HG03342 (cell line): ENCODE data around the gene CRISPLD2.
"Not testable (repeated sequence)": the region's sequence is repeated elsewhere in the genome, so short reads cannot be mapped to it uniquely, and the experiment has no call there.

Source experiments
- ATAC-seq: cut with Tn5 transposase; IDR thresholded peaks from one replicate; pipeline ENCODE4 v1.9.1; 2021; ENCODE audit warnings: mild to moderate bottlenecking, moderate library complexity; ENCODE audit not compliant: unreplicated experiment

The CRISPLD2 gene

DNA sequence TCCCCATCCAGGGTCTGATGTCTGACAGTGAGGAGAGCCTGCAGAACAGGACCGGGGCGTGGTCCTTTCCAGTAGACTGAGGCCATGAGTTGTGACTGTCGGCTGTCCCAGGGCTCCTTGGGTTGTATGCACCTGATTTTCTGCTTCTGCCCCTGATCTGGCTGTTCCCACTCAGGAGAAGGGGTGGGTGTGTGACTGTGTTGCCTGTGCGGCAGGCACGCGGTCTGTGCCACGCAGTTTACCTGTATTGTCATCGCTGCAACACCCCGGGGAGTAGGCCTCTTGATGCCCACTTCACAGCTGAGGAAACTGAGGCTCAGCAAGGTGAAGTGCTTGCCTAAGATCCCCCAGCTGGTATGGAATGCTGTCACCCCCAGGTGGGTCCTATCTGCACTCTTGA is 1.4 kb downstream of the CRISPLD2 start:
- no peak for ATAC-seq

DNA sequence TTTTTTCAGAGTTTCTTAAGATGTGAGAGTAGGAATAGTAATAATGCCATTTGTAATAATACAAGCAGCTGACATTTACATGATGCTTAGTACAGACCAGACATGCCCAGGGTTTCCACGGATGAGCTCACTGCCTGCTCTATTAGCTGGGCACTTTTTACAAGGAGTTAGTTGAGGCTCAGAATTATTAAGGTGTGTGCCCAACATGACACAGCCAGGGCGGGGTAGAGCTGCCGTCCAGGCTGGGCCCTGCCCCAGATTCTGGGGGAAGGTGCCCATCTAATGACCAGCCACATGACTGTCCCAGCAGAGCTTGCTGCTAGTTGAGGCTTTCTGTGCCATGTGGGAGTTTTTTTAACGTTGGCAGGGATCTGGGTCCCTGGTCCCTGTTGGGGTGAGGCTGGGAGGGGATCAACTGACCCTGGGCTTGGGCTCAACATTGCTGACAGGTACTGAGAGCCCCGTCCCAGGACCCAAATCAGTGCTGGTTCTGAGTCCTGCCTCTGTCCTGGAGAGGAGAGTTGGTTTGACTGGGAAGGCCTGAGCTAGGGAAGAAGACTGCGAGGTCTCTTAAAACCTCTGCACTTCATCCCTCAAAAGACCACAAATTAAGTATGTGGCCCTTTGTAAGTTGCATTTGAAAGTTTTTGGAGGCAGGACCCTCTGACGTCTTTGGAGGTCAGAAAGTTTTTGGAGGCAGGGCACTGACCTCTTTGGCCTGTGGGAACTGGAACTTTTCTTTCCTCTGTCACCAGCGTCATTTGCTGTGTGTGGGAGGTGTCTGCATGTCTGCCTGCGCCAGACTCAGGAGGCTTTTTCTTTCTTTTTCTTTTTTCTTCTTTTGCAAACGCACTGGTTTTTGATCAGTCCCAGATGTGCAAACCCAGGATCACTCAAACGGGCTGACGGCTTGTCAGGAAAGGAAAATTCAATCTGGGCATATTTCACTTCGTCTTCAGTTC is 2.2 kb downstream of the CRISPLD2 start:
- no peak for ATAC-seq

DNA sequence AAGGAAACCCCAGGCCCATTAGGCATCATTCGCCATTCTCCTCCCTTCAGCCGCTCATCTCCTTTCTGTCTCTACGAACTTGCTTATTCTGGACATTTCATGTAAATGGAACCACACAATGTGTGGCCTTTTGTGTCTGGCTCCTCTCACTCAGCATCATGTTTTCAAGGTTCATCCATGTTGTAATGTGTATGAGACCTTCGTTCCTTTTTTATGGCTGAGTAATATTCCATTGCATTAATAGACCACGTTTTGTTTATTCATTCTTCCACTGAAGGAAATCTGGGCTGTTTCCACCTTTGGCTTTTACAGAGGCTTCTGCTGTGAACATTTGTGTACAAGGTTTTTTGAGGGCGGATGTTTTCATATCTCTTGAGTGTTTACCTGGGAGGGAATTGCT is 3.2 kb downstream of the CRISPLD2 start:
- ATAC-seq = no peak

DNA sequence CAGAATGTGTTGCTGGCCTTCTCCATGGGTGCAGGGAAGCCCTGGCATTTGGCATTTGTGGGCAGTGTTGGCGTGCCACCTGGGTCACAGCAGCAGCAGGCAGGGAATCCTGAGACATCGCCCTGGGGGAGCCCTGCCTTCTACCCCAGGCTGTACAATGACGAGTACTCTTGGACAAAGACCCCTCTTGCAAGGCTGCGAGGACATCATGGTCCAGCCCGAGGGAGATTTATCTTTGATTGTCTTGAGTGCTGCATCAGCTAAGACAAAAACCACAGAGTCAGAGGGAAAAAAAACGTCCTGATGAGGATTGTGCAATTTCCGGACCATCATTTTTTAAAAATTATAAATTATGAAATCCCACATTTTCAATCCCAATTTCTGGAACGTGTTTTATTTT is 3.7 kb downstream of the CRISPLD2 start:
- ATAC-seq = no peak

DNA sequence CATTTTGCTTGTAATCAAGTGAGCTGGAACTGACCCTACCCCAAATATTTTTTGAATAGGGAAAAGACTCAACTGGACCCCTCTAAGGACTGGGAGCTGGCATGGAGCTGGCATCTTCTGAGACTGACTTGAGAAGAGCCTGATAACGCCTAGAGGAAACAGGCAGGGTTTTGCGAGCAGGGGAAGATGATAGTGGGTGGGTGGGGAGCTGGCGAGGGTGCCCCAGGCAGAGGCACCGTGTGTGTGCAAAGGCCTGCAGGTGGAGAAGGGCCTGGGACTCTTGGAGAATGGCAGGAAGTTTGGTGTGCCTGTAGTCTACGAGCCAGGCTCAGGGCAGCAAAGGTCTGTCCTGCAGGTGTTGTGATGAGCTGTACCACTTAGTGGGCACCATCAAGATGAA is 4.1 kb downstream of the CRISPLD2 start:
- ATAC-seq = no peak

DNA sequence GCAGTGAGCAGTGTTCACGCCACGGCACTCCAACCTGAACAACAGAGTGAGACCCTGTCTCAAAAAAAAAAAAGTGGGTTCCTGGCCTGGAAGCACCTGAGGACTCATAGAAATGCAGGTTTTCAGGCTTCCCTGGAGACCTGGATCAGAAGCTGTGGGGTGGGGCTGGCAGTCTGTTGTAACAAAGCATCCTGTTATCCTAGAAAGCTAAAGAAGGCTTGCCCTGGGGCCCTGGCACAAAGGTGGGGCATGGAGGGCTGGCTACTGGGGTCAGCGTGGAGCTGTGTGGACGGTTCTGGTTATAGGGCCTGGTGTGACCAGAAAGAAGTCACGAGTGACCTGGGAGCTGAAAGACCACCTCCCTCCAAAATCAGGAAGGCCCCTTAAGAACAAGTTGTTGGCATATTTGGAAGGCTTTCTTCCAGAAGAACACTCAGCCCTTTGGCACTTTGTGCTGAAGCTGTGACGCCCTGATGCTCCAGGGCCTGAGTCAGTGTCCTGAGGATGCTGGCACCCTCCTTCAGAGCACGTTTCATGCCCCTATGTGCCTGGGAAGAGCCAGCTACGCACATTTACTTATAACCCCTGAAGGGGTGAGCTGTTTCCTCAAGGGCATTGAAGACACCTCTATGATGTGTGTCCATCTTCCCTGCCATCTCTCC is 6.2 kb downstream of the CRISPLD2 start:
- ATAC-seq = no peak

DNA sequence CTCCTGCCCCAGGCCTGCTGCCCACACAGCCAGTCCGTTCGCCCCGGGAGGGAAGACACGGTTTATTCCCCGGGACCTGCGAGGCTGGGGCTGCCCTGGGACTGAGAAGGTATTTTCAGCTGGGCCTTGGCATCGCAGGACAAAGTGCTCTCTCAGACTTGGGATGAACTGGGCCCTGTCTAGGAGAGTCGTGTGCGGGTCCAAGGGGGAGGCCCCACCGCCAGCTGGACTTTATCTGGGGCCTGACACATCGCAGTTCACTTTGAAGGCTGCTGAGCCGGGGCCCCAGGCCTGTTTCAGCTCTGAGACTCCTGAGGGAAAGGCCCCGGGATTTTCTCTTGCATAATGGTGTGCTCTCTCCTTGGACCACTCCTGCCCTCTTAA is 6.8 kb downstream of the CRISPLD2 start:
- ATAC-seq = no peak

DNA sequence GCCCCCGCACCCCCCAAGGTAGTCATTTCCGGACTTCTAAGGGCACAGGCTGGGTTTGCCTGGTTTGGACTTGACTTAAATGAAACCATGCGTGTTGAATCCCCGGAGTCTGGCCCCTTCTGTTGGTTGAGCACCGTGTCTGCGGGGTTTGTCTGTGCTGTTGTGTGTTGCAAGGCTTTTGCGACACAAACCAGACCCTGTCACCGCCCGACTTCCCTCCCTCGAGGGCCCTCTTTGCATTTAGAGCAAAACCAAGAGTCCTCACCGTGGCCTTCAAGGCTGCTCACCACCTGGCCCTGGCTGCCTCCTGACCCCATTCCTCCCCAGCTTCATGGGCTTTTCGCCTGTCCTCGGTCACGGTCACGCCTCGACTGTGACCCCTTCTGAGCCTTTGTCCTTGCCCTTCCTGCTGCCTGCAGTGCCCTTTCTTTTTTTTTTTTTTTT is 7.4 kb downstream of the CRISPLD2 start:
- ATAC-seq = no peak

DNA sequence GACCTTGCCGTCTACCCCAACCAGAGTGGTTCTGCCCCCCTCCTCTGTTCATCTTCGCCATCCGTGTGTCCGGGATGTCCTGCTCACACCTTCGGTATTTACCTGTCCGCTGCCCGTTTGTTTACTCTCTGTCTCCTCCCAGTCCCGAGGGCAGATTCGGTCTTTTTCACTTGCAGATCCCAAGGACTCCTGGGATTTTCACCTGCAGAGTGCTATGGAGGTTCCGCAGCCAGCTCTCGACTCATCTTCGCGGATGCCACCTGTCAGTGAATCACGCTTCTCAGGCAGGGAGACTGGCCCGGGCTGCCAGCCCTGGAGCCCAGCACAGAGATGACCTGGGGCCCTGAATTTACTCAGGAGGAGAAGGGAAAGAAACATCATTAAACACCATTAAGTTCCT is 8.1 kb downstream of the CRISPLD2 start:
- ATAC-seq = no peak

DNA sequence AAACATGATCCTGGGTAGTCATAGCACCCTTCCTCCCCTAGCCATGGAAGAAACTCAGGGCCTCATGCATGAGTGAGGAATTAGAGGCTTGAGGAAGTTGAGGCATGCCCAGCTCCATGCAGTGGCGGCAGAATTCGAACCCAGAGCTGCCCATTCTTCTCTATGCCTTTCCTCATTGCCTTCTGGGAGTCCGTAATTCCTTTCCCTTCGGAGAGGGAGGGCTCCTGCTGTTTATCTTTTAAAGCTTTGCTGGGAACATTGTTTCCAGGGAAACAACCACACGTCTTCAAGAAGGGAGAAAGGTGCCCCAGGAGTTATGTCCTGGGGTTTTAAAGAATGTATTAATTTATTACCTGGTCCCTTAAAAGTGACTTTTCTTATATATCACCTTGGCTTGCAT is 8.5 kb downstream of the CRISPLD2 start:
- ATAC-seq = no peak

DNA sequence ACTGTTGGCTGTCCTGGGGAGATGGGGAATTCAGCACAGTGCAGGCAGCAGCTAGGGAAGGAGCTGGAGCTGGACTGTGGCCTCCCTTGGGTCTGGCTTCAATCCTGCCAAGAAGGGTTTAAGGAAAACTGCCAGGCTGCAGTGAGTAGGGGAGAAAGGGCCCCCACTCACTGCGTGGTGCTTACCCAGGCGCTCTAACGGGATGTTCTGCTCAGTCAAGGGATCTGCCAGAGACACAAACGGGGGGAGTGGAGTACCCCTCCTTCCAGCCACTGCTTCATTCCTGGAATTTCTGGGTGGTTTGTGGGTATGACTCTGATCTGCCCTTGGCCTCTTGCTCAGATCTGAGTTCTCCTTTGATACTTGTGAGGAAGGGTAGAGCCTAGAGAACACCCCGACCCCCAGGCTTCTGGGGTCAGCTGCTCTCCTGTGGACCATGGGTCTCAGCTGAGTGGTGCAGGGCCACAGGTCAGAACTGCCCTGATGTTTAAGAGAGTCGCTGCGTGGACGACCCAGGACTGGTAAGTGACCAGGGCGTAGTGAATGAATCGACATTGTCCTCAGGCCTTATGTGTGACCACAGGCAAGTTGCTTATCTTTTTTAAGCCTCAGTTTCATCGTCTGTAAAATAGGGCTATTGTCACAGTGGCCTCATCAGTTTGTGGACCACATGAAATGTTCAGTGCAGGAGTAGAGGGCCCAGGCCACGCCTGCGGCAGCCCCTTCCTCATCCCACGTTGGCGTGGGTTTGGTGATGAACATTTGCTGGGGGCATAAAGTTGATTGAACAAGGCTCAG is 9.6 kb downstream of the CRISPLD2 start:
- ATAC-seq = no peak

DNA sequence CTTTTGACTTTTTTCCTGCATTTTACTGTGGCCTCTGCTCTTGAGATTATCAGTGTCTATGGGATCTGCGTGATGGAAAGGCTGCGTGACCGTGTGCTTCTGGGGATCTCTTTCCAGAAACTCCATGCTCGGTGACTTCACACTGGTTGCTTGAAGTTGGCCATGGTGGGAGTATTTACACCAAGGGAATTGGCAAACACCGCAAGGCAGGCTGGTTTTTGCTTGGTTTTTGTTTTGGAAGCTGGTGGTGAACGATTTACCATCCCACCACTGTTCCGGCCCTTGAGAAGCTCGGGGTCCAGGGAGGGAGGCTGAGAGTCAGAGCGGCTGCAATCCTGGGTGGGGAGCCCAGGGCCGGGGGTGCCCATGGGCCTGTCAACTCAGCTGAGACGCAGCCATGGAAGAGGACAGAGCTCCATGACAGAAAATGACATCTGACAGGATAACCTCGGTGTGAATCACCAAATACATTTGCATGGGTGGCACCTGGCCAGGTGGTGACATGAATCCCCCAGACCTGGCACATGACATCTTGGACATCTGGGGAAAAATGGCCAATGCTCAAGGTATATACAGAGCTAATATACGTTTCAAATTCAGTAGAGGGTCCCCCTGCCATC is 11.1 kb downstream of the CRISPLD2 start:
- ATAC-seq = no peak

DNA sequence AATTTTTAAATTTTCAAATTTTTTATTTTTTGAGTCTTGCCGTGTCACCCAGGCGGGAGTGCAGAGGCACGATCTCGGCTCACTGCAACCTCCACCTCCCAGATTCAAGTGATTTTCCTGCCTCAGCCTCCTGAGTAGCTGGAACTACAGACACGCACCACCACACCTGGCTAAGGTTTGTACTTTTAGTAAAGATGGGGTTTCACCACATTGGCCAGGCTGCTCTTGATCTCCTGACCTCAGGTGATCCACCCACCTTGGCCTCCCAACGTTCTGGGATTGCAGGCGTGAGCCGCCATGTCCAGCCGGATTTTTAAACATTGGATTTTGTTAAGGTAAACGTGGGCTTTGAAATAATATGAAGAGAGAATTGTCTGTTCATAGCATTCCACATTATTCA is 11.9 kb downstream of the CRISPLD2 start:
- not testable (repeated sequence) for ATAC-seq

DNA sequence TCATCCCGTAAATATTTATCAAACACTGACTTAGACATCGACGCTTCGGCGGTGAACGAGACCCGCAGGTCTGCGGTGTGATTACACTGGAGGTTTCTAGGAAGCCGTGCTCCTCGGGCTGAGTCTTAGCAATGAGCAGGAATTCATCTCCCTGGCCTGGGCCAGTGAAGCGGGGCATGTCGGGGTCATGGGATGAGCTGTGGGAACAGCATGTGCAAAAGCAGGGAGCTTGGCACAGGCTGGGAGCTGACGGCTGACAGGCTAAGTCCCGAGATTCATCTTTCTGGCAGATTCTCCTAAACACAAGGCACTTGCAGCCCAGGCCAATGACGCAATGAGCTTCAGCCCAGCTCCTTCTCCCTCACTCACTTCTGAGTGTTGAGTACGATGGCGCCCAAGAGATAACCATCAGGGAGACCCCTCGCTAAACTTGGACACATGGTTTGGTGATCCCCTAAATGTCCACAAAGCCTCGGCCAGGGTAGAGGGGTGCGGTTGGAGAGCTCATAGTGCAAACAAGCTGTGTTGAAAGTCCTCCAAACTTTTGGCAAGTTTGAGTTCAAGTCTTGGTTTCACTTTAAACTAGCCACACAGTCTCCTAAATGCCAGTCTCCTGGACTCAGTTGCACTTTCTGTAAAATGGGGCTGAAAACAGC is 12.8 kb downstream of the CRISPLD2 start:
- no peak for ATAC-seq

DNA sequence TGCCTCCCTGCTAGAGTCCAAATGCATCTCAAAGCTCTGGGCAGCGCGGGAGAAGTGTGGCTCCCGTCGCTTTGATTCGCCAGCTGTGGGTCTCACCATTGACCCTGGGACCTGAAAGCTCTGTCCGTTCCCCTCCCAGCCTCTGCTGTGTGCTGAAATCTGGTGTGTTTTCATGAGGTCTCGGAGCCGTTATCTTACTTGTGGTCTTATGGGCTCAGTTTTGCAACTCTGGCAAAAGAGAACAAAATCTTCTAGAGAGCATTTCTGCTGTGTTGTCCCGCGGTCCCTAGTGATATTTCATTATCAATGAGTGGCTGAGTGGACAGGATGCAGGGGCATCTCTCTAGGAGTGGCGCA is 13.3 kb downstream of the CRISPLD2 start:
- no peak for ATAC-seq

DNA sequence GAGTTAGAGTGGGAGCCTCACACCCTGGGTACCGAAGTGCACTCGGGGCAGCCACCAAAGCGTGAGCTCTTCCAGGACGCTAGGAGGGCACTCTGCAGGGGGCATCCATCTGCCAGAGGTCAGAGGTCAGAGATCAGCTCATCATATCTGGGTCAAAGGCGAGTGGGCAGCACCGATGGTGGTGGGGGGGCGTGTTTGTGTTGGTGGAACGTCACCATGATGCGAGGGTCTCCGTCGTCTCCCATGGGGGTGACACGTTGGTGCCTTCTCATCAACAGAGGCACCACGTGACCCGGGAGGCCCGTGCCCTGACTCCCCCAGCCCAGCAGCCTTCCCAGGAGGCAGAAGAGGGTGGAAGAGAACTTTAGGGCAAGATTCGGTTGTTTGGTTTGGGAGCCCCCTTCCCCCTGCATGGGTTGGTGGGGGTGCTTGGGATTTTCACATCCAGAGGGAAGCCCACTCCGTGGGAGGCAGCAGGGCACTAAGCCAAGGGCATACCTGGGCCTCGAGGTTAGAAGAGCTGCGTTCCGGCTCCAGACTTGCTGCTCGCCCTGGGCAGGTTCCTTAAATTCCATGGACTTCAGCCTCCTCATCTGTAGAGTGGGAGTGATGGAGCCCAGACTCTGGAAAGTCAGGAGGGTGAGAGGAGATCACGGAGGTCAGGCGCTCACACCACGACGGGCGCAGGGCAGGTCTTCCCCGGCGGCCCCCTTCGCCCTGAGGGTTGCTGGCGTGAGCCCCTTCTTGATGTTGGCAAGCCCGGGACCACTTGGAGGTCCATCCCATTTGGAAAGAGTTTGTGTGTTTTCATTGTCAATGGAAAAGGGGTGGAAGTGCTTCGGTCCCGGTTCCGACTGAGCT is 14.0 kb downstream of the CRISPLD2 start:
- no peak for ATAC-seq

DNA sequence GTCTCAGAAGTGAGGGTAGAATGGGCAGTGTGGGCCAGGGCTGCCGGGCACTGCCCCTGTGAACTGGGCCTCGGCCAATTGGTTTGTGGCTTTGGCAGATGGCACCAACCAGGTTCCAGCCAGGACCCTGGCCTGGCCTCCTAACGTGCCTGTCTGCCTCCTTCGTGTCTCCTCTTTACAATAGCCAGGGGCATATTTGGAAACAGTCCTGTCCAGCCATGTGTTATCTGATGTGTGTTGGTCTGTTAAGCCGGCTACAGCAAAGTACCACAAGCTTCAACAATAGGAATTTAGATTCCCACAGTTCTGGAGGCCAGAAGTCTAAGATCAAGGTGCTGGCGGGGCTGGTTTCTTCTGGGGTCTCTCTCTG is 14.6 kb downstream of the CRISPLD2 start:
- ATAC-seq = no peak

DNA sequence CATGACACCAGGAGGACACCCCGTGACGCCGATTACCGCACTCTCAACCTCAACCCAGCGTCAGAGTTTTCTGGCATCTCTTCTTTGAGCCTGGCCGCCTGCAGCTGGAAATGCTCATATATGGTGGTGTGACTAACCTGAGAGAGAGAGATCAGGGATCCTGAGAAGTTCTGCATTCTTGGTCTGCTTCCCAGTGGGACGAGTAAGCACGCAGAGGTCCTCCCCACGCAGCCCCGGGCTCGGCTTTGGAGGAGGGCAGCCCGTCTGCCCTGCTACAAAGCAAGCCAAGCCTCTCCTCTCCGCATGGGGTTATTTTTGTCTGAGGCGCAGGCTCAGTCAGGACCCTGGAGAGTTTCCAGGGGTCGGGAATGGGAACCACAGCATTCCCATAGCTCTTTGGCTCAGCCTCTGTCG is 16.5 kb downstream of the CRISPLD2 start:
- no peak for ATAC-seq

DNA sequence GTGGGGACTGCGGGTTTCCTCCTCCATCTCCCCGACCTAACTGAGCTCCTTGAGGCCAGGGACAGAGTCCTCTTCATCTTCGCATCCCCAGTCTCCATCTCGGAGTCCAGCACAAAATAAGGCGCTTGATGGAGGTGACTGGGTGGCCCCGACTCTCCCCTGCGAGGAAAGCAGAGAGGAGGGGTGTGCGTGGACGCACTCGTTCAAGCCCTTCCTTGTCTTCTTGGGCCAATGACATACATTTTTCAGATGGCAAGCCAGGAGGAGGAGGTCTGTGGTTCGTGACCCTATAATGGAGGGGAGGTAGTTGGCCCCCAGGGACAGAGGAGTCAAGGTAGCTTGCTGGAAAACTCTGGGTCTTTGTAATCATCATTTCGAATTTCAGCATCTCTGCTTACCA is 17.2 kb downstream of the CRISPLD2 start:
- no peak for ATAC-seq
